ENCODE measurements around the gene MGMT.

The MGMT gene

GRCh38 chr10:129710510-129710847 lies 243.4 kb downstream of the MGMT start:
- DNase-seq (ENCODE audit: low read depth), result no peak

GRCh38 chr10:129711291-129711690 lies 244.2 kb downstream of the MGMT start:
- DNase-seq (ENCODE audit: low read depth), result no peak

DNA sequence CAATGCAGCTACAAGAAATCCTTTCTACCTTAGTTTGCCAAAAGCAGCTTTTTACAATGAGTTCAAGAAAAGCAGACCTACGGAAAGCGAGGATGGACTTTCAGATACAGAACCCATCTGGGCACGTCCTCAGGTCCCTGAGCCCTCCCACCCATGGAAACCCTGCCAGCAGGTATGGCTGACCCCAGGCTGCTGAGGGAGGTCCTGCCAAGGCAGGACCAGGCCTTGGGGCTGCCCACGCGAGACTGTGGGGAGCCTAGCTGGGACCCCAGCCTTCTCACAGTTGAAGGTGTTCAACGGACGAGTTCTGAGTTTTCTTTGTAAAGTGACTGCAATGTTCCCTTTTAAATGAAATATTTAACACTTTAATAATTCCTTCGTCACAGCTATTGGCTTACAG lies 245.0 kb downstream of the MGMT start:
- no peak for DNase-seq (ENCODE audit: low read depth)

- DNase-seq (ENCODE audit: low read depth), result no peak
Observed at GRCh38 chr10:129713659-129714265, 246.7 kb downstream of the MGMT start.

DNA sequence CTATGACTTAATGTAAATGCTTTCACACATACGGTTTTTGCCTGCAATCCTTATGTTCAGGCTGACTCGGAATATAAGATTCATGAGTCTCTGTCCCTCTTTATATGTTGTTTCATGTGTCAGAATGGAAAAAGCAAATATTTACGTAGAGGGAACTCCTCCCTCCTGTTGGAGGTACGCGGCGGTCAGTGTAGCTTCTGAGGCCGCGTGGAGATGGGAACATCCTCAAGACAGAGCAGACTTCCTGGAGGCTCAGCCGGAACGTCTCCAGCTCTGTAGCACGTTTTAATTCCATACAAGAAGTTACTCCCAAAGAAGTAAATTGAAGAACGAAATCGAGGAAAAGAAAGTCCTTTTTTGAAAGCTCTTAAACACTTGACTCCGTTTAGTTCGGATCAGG lies 248.8 kb downstream of the MGMT start:
- no peak for DNase-seq (ENCODE audit: low read depth)

GRCh38 chr10:129716211-129716681 lies 249.2 kb downstream of the MGMT start:
- DNase-seq (ENCODE audit: low read depth), result no peak

DNA sequence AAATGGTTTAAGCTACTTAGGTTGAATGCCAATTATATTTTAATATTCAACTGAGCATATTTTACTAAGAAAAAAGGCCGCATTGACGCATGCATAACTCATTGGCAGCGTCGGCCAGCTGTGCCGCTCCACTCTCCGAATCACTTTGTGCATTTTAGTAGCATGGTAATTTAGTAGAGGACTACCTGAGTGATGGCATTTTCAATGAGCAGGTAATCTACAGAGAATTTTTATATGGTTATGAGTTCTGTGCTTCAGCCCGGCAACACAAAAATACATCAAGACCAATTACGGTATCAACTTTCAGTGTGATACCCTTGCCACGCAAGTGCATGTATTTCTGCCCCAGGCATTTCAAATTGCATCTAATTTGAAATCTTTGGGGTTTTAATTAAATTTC lies 249.8 kb downstream of the MGMT start:
- DNase-seq (ENCODE audit: low read depth), result no peak

- DNase-seq (ENCODE audit: low read depth), result no peak
Observed at GRCh38 chr10:129717816-129718547, 250.9 kb downstream of the MGMT start.

DNA sequence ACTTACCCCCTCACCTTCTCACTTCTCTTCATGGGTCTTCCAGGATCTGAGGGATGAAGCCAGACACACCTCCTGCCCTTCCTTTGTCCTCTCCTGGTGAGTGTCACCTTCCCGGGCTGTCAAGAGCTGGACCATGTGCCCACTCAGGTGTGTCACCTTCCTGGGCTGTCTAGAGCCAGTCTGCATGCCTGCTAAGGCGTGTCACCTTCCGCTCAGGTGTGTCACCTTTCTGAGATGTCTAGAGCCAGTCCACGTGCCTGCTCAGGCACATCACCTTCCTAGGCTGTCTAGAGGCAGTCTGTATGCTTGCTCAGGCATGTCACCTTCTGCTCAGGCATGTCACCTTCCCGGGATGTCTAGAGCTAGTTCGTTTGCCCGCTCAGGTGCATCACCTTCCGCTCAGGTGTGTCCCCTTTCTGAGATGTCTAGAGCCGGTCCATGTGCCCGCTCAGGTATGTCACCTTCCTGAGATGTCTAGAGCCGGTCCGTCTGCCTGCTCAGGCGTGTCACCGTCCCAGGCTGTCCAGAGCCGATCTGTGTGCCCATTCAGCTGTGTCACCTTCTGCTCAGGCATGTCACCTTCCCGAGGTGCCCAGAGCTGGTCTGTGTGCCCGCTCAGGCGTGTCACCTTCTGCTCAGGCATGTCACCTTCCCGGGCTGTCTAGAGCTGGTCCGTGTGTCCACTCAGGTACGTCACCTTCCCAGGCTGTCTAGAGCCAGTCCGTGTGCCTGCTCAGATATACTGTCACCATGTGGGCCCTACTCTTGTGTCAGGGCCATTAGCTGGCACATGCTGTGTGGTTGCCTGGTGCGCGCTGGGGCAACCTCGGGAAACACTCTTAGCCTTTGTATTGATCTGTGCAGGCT lies 251.7 kb downstream of the MGMT start:
- no peak for DNase-seq (ENCODE audit: low read depth)

GRCh38 chr10:129719415-129719739 lies 252.3 kb downstream of the MGMT start:
- no peak for DNase-seq (ENCODE audit: low read depth)

DNA sequence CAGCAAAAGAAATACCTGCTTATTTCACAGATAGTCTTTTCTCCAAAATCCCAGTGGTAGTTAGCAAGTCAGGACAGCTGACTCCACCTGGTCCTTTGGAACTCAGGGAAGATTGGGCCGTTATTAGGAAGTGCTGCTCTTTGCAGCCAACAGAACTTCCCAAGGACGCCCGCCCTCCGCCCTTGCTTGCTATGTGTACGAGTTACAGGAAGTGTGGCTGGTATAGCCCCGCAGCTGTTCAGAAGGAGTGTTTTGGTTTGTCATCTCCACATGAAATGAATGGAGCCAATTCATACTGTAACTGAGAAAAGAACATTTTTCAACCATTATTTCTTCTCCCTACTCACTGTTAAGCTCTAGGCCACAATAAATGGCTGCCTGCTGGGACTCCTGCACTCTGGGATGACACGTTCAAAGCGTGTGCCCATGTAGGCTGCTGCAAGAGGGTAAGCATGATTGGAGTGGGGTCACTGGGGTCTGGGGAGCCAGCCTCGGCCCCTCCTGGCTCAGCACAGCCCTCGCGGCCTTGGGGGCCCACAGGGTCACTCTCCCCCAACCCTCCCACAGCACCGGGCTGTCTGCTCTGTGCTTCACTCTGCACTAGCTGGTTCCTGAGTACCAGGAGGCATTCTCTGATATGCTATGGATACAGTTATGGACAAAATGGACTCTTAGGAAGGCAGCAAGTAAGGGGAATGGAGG lies 253.0 kb downstream of the MGMT start:
- no peak for DNase-seq (ENCODE audit: low read depth)

GRCh38 chr10:129725011-129725410 lies 258.0 kb downstream of the MGMT start:
- DNase-seq (ENCODE audit: low read depth), result no peak

- no peak for DNase-seq (ENCODE audit: low read depth)
Observed at GRCh38 chr10:129725482-129725881, 258.4 kb downstream of the MGMT start.

GRCh38 chr10:129725890-129726631 lies 259.0 kb downstream of the MGMT start:
- no peak for DNase-seq (ENCODE audit: low read depth)

GRCh38 chr10:129727071-129727470 lies 260.0 kb downstream of the MGMT start:
- DNase-seq (ENCODE audit: low read depth), result no peak

- DNase-seq (ENCODE audit: low read depth), result no peak
Observed at GRCh38 chr10:129727495-129727894, 260.5 kb downstream of the MGMT start.

GRCh38 chr10:129728246-129728820 lies 261.3 kb downstream of the MGMT start:
- no peak for DNase-seq (ENCODE audit: low read depth)

DNA sequence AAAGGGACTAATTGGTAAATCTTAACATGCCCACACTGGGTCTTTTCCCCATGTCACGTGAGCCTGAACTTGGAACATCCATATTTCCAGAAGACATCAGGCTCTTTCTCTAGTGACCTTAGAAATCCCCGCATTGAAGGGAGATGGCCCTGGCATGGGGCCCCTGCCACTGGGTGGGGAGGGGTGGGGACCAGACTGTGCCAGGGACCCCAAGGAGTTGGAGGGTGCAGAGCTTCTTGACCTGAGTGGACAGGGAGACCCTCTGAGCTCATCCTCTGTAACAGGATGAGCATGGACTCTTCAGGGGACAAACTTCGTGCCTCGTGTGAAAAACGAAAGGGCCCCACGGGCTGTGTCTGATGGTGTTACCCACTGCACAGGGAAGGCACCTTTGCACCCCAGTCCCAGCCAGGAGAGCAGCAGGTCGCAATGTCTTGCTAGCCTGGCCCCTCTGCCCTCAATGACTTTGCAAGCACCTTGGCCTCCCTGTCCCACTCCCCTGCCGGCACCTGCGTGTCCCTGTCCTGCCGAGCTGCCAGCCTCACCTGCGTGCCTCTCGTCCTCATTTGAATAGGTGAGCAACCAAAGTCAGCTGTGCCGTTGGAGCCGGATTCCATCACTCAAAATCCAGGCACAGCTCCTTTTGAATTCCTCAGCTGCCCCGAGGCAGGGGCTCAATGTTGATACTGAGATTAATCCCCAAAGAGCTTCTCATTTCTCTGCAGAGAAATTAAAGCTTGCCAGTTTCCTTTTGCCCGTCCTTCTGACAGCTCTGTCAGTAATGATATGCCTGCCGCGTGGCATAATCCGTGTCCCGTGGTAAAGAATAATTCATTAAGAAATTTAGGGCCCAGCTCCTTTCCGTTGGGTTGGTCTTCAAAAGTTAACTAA lies 262.1 kb downstream of the MGMT start:
- DNase-seq (ENCODE audit: low read depth), result no peak

- no peak for DNase-seq (ENCODE audit: low read depth)
Observed at GRCh38 chr10:129730272-129730992, 263.4 kb downstream of the MGMT start.

- no peak for DNase-seq (ENCODE audit: low read depth)
Observed at GRCh38 chr10:129730993-129731325, 263.9 kb downstream of the MGMT start.
